ENCODE data around the gene MAN1A1. TPM values are rescaled to one million over a fixed set of nuclear protein-coding genes. Genes with fewer than 3 reads are reported as not detected.

The MAN1A1 gene
- total and polyA plus RNA-seq, 2 experiments from 2014 or later, result 2.0 to 8.7 TPM

GRCh38 chr6:119192200-119192599 is 157.4 kb downstream of the MAN1A1 start:
- H3K4me2 ChIP-seq, result no peak overlapping the region
- ATAC-seq (no peak), DNase-seq (ENCODE audit: low spot score) (no peak)
- no peaks in the 10 kb centered on the region for H3F3A ChIP-seq (replicated peaks; ENCODE audit: low read depth)
- Mint-ChIP-seq H3K9me3 (no peaks in the 10 kb centered on the region), H3K4me3 (no peak overlapping the region), H3K27me3 (ENCODE audit: insufficient read depth, low read depth, poor library complexity) (no peaks in the 10 kb centered on the region), H3K4me1 (peaks cover 9% of the 10 kb centered on the region; the same call in 2 of the 3 replicates), H3K27ac (no peak overlapping the region), H3K36me3 (ENCODE audit: low read depth) (no peaks in the 10 kb centered on the region)
- TF ChIP-seq STAT1 (IDR thresholded peaks at IDR 0.05; ENCODE audit: unreplicated experiment) (no peak), NANOG (IDR thresholded peaks at IDR 0.05; ENCODE audit: borderline replicate concordance) (no peak), ZNF114 (CRISPR knock-in tag; IDR thresholded peaks at IDR 0.05) (no peak), ZNF462 (CRISPR knock-in tag; IDR thresholded peaks at IDR 0.05) (no peak), EZH2phosphoT487 (IDR thresholded peaks at IDR 0.05; ENCODE audit: unreplicated experiment) (no peak), EZH2 (IDR thresholded peaks at IDR 0.05; ENCODE audit: low read depth, unreplicated experiment) (no peak), JUNB (IDR thresholded peaks at IDR 0.05; ENCODE audit: unreplicated experiment) (no peak), ETS1 (IDR thresholded peaks at IDR 0.05) (no peak), ZNF331 (CRISPR knock-in tag; IDR thresholded peaks at IDR 0.05; ENCODE audit: low read depth) (no peak), POLR2AphosphoS5 (IDR thresholded peaks at IDR 0.05; ENCODE audit: low read depth) (no peak), CREB1 (CRISPR knock-in tag; IDR thresholded peaks at IDR 0.05; ENCODE audit: low read depth) (no peak)
- TF ChIP-seq, protein P1, sequence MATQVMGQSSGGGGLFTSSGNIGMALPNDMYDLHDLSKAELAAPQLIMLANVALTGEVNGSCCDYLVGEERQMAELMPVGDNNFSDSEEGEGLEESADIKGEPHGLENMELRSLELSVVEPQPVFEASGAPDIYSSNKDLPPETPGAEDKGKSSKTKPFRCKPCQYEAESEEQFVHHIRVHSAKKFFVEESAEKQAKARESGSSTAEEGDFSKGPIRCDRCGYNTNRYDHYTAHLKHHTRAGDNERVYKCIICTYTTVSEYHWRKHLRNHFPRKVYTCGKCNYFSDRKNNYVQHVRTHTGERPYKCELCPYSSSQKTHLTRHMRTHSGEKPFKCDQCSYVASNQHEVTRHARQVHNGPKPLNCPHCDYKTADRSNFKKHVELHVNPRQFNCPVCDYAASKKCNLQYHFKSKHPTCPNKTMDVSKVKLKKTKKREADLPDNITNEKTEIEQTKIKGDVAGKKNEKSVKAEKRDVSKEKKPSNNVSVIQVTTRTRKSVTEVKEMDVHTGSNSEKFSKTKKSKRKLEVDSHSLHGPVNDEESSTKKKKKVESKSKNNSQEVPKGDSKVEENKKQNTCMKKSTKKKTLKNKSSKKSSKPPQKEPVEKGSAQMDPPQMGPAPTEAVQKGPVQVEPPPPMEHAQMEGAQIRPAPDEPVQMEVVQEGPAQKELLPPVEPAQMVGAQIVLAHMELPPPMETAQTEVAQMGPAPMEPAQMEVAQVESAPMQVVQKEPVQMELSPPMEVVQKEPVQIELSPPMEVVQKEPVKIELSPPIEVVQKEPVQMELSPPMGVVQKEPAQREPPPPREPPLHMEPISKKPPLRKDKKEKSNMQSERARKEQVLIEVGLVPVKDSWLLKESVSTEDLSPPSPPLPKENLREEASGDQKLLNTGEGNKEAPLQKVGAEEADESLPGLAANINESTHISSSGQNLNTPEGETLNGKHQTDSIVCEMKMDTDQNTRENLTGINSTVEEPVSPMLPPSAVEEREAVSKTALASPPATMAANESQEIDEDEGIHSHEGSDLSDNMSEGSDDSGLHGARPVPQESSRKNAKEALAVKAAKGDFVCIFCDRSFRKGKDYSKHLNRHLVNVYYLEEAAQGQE (IDR thresholded peaks at IDR 0.05; ENCODE audit: unreplicated experiment), result no peak
- TF ChIP-seq, protein P2, sequence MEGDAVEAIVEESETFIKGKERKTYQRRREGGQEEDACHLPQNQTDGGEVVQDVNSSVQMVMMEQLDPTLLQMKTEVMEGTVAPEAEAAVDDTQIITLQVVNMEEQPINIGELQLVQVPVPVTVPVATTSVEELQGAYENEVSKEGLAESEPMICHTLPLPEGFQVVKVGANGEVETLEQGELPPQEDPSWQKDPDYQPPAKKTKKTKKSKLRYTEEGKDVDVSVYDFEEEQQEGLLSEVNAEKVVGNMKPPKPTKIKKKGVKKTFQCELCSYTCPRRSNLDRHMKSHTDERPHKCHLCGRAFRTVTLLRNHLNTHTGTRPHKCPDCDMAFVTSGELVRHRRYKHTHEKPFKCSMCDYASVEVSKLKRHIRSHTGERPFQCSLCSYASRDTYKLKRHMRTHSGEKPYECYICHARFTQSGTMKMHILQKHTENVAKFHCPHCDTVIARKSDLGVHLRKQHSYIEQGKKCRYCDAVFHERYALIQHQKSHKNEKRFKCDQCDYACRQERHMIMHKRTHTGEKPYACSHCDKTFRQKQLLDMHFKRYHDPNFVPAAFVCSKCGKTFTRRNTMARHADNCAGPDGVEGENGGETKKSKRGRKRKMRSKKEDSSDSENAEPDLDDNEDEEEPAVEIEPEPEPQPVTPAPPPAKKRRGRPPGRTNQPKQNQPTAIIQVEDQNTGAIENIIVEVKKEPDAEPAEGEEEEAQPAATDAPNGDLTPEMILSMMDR (conservative IDR thresholded peaks at IDR 0.05; ENCODE audit: low read depth in 2 of 2), result no peak
- H3K27me3 ChIP-seq (ENCODE audit: insufficient read depth), result no peaks in the 10 kb centered on the region
- no peaks in the 10 kb centered on the region for H3K9me2 ChIP-seq (ENCODE audit: insufficient read depth)
- no peaks in the 10 kb centered on the region for H3K36me3 ChIP-seq (ENCODE audit: insufficient read depth)
- no peak overlapping the region for H2AFZ ChIP-seq
- no peaks in the 10 kb centered on the region for H4K20me1 ChIP-seq (replicated peaks; ENCODE audit: insufficient read depth)
- no peaks in the 10 kb centered on the region for H3K79me2 ChIP-seq (replicated peaks; ENCODE audit: insufficient read depth)
- H3K27ac ChIP-seq (ENCODE audit: low read depth), result no peak overlapping the region
- H3K4me1 ChIP-seq (ENCODE audit: insufficient read depth), result no peaks in the 10 kb centered on the region; the same call in 1 of the 2 replicates
- no peak overlapping the region for H3K4me3 ChIP-seq
